AG10803 (cell line): ENCODE results near the gene PBX3.

Source experiments
- DNase-seq: peaks from one replicate; pipeline ENCODE4 v3.0.0; 2010; ENCODE audit warnings: low read depth
- H3K4me3 ChIP-seq: 2 replicates; pipeline ENCODE4 v1.5.1; 2011; ENCODE audit warnings: mild to moderate bottlenecking, low read length, control low read depth
- TF ChIP-seq, protein P1 (sequence below): conservative IDR thresholded peaks from 2 replicates; pipeline ENCODE4 v1.5.1; 2011; ENCODE audit warnings: mild to moderate bottlenecking, low read length, control low read depth, inconsistent platforms

Gene PBX3

DNA sequence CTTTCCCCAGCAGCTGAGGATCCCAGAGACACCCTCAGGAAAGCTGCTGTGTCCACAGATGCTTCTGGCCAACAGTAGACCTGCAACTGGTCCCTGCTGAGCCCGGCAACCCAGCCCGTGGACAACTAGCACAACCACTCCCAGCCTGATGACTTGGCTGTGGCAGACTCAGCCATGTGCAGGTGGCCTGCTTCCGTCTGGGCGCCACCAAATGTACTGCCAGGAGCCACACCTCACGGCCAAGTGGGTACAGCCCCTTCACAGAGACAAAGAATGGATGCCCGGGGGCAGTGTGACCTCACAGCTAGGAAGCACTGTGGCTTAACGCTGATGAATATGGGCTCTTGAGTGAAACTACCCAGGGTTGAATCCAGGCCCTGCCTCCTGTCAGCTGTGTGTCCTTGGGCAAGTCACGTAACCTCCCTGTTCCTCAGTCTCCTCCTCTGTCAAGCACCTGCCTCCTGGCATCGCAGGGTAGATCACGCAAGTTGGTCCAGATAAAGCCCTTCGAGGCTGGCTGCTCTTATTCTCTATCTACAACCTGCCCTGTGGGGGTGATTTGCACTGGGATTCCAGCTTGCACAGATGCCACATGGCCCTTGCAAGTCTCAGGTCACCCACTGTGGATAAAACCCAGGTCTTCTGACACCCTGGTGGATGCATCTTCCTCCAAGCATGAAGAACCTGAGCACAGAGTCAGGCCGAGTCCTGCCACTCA is 225.0 kb downstream of the PBX3 start:
- TF ChIP-seq, protein P1, sequence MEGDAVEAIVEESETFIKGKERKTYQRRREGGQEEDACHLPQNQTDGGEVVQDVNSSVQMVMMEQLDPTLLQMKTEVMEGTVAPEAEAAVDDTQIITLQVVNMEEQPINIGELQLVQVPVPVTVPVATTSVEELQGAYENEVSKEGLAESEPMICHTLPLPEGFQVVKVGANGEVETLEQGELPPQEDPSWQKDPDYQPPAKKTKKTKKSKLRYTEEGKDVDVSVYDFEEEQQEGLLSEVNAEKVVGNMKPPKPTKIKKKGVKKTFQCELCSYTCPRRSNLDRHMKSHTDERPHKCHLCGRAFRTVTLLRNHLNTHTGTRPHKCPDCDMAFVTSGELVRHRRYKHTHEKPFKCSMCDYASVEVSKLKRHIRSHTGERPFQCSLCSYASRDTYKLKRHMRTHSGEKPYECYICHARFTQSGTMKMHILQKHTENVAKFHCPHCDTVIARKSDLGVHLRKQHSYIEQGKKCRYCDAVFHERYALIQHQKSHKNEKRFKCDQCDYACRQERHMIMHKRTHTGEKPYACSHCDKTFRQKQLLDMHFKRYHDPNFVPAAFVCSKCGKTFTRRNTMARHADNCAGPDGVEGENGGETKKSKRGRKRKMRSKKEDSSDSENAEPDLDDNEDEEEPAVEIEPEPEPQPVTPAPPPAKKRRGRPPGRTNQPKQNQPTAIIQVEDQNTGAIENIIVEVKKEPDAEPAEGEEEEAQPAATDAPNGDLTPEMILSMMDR: no peak
- no peak for DNase-seq
- H3K4me3 ChIP-seq: no peak overlapping the region

DNA sequence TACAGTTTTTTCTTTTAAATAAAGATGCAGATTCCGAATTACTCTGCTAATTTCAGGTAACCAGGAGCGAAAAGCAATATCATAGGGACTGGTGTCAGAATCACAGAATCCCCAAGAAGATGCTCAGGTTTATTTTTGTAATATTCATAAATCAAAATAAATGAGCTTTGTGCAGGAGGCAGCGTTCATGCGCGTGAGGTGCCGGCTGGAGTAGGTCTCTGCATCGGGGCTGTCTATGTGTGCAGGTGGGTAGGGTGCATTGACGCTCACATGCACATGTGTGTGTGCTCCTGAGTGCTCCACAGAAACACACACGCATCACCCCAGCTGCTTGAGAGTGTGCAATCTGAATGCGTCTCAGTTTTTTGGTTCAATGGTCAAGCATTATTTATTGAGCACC is 226.4 kb downstream of the PBX3 start:
- no peak overlapping the region for H3K4me3 ChIP-seq
- DNase-seq: no peak
- TF ChIP-seq, protein P1: no peak

DNA sequence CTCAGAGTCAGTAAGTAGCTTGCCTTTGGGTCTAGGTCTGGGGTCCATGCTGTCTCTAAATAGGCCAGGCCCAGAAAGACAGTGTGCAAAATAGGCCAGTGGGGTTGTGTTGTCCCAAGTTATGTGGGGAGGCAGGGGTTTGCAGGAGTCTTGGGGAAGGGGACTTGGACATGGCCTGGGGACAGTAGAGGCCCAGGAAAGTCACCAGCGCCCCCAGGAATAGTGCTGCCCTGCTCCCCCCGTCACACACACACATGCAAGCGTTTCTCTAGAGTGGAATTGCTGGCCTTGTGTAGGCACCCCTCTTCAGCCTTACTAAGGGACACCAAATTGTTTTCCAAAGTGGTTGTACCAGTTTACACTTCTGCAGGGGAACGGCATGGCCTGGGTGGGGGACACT is 227.5 kb downstream of the PBX3 start:
- TF ChIP-seq, protein P1: no peak
- H3K4me3 ChIP-seq: no peak overlapping the region
- no peak for DNase-seq

DNA sequence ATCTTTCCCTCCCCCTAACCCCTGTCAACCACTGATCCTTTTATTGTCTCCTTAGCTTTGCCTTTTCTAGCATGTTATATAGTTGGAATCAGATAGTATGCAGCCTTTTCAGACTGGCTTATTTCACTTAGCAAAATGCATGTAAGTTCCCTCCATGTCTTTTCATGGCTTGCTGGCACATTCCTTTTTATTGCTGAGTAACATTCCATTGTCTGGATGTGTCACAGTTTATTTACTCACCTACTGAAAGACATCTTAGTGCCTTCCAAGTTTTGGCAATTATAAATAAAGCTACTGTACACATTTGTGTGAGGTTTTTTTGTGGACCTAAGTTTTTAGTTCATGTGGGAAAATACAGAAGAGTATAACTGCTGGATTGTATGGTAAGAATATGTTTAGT is 230.1 kb downstream of the PBX3 start:
- DNase-seq: peak; percentile 56
- H3K4me3 ChIP-seq: no peak overlapping the region
- TF ChIP-seq, protein P1: no peak

DNA sequence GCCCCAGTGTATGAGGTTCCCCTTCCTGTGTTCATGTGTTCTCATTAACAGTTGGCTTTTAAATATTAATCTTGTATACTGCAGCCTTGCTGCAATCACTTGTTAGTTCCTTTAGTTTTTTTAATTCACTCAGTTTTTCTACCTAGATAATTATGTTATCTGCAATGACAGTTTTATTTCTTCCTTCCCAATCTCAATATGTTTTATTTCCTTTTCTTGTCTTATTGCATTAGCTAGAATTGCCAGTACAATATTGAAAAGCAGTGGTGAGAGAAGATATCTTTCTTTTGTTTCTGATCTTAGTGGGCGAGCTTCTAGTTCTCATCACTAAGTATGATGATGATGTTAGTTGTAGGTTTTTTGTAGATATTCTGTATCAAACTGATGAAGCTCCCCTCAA is 232.2 kb downstream of the PBX3 start:
- no peak for DNase-seq

DNA sequence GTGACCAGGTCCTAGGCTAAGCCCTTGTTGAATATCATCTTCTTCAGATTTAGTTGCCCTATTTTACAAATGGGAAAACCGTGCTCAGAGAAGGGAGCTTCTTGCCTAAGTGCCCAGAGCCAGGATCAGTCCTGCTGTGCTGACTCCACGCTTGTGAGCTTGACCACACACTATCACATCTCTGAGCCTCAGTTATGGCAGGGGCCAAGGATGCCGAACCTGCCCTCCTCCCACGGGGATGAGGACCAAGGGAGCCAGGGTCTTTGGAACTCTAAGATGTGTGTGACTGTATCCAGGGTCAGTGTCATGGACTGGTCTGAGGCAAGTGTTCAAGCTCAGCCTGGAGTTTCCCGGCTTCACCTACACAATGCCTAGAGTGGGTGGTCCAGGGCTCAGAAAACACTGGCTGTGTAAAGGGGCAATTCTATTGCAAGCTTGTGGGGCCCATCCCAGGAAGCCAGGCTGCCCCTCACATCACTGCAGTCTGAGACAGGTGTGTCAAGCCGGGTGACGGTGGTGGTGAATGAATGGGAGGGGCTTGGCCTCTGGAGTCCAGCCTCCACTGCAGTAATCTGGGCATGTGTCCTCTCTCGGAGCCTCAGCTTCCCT is 235.7 kb downstream of the PBX3 start:
- no peak overlapping the region for H3K4me3 ChIP-seq
- no peak for DNase-seq
- TF ChIP-seq, protein P1: no peak

More for the DNA sequence above, 232.2 kb downstream of the PBX3 start:
- no peak overlapping the region for H3K4me3 ChIP-seq
- TF ChIP-seq, protein P1: no peak

DNA sequence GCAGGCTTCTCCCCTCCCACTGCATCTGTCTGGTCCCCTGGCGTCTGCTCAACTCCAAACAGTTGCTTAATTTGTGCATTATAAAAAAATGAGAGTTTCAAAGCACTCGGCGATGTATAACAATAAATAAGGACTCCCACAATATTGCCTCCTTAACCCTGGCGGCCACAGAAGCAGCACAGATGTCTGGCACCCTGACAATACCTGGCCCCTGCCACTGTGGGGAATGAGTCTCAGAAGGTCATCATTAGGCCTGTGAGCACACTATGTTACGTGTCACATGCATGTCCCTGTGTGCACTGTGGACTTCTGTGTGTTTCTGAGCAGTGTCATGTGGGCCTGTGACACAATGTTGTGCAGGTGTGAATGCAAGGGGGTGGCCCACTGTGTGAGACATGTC is 236.5 kb downstream of the PBX3 start:
- no peak overlapping the region for H3K4me3 ChIP-seq
- TF ChIP-seq, protein P1: no peak
- no peak for DNase-seq
